DMS 273 treated with DMSO at 0.1 percent for 48 hours (cell line): Measurements from ENCODE around the gene NECTIN4.

Source experiments
- DNase-seq: peaks from one replicate; lab custom pipeline; 2025; lab: John Stamatoyannopoulos, UW

The NECTIN4 gene

DNA sequence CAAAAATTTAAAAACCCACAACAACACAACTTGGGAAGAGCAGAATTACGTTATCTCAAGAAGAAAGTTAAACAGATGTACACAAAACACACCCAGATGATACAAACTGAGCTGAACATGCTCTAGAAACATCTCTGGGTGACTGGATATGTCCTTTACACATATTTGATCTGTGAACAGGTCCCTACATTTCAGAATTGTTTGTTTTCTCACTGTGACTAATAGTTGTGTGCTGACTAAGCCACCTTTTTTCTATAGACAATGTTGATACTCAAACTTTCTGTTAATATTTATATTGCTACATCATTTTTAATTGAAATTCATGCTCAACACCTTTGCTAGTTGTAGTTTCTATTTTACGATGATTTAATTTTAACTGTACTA is 67.4 kb downstream of the NECTIN4 start:
- no peak for DNase-seq

DNA sequence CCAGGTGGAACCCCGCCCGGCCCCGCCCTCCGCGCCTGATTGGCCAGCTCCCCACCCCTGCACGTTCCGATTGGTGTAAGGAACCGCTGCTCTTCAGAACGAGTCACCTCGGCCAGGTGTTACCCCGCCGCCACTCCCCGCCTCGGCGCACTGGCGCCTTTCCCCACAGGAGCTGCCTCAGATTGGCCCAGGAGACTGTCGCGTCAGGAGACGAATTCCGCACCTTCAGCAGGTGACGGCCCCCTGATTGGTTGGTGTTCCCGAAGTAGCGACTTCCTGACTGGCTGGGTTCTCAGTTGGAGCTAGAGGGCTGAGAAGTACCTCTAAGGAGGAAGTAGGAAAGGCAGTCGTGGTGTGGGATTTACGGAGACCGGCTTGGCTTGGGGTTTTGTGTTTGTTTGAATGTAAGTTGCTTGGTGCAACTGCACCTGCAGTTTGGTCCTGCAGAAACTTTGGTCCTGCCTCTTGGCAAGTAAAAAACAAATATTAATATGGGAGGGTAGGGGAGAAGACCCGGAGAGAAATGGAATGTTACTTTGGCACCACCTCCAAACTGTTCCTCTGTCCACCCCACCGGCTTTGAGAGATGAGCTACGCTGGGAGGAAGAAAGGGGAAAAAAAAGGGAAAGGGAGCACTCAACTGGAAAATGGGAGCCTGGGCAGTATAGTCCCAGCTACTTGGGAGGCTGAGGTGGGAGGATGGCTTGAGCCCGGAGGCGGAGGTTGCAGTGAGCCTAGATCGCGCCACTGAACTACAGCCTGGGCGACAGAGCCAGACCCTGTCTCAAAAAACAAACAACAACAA is 68.0 kb downstream of the NECTIN4 start:
- peak; percentile 67 for DNase-seq
